GM18505 (cell line): ENCODE measurements around the gene IDH3B.
"Not testable (repeated sequence)": the region's sequence is repeated elsewhere in the genome, so short reads cannot be mapped to it uniquely, and the experiment has no call there.

ENCODE experiments used
- ATAC-seq: cut with Tn5 transposase; IDR thresholded peaks from one replicate; pipeline ENCODE4 v1.9.1; 2021; ENCODE audit not compliant: unreplicated experiment
- POLR2A ChIP-seq: IDR thresholded peaks from 4 replicates; pipeline ENCODE4 v1.6.1; 2011; ENCODE audit warnings: borderline replicate concordance; ENCODE audit not compliant: insufficient read depth, insufficient read length; ENCODE audit errors: extremely low read depth

IDH3B gene

DNA sequence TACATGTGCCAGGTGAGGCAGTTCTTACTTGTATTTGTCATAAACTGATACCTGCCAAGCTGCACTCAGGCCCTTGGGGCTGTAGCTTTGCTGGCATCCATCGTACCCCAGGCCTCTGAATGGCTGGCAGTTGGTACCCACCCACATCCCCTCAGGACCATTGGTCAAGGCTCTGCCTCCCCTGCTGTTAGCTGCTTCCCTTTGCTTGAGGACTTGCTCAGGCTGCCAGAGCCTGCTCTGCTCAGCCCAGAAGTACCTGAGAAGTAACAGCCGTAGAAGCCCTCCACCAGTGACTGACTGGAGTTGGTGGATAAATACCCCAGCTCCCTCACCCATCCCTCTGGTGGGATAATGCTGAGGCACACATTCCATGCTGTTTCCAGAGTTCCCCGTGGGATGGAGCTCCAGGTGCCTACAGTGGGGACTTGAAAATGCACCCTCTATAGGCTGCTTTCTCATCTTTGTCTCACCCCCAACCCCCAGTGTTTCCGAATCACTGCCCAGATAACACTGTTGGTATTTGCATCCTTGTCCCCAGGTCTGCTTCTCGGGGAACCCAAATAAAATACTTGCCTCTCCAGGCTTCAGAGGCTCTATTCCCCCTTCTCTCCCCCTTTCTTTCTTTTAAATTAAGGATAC lies 35.9 kb upstream of the IDH3B start:
- TF ChIP-seq POLR2A = no peak
- ATAC-seq = no peak

DNA sequence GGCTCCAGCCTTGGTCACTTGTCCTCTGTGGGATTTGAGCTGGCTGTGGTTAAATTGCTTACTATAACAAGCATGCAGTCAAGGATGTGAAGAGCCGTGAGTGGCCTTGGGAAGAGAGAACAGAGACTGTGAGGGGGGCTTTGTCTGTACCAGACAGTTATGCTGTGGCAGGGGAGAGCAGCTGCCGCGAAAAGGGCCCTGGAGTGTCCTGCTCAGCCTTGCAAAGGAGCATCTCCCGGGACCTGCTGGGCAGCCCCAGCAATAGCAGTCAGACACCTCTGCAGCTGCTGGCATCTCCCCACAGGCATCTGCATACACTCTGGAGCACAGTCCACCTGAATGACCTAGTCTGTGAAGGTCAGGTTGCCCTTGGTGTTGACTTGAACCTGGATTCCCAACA lies 34.9 kb upstream of the IDH3B start:
- no peak for ATAC-seq
- TF ChIP-seq POLR2A = no peak

DNA sequence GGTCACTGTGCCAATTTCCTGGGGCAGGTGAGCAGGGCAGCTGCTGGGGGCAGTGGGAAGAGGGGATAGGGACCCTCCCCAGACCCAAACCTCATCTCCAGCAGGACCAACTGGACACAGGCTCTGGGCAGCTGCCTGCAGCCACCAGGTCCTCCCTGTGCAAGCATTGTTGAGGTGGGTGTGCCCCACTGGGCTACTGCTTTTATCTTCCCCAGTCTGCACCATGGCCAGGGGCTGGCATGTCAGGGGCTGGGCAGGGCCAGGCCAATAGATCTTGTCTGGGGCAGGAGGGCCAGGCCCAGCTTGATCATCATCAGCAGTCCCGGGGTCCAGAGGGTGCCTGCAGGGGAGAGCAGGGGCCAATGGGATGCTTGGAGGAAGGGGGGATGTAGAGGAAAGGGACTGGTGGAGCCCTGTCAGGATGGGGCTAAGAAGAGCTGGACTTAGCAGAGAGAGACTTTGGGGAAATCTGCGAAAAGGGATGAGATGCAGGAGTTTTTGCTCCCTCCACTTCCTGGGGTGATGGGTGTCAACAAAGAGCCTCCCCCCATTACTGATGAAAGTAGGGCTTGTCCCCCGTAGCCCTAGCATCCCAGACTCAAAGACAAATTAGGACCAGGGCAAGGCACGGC lies 34.3 kb upstream of the IDH3B start:
- ATAC-seq = no peak
- no peak for TF ChIP-seq POLR2A

DNA sequence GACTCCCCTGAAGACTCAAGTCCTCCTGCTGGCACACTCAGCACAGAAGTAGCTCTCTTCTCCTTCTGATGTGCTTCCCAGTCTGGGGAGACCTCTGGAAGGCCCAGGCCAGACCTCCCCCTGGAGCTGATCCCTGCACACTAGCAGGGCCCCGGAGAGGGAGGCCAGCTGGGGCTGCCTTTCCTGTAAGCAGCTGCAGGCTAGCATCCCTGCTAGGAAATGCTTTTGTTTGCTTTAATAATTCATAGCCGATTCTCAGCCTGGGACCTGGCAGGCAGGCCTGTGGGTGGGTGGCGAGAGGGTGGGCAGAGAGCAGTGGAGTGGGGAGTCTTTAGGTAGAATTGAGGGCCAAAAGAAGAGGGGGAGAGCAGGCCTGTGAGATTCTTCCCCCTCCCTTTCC lies 33.8 kb upstream of the IDH3B start:
- no peak for ATAC-seq
- TF ChIP-seq POLR2A = no peak

GRCh38 chr20:2696646-2697045 lies 32.6 kb upstream of the IDH3B start:
- TF ChIP-seq POLR2A = no peak
- no peak for ATAC-seq

- not testable (repeated sequence) for ATAC-seq
Measured at GRCh38 chr20:2695984-2696525, 32.0 kb upstream of the IDH3B start.

- TF ChIP-seq POLR2A = no peak
- ATAC-seq = no peak
Measured at GRCh38 chr20:2695206-2695983, 31.4 kb upstream of the IDH3B start.

GRCh38 chr20:2694519-2694918 lies 30.5 kb upstream of the IDH3B start:
- TF ChIP-seq POLR2A = no peak

DNA sequence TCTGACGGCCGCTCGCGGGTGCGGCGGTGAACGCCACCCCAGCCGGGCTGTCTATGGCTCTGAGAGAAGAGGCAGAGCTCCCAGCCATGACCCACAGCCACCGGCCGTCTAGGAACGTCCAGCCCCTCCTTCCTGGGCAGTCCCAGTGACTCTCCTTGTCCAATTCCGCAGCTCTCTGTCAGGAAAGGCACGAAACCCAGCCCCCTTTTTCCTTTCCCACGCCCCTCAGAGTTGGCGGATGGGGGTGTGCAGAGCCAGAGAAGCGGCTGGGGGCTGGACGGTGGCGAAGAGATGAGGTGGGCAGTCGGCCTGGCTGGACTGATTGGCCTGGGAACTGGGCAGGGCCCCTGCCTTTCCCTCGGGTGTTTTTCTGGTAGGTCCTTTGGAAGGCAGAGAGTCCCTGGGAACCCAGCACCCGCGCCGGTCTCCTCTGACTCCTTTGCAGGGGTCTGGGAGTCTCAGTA lies 30.0 kb upstream of the IDH3B start:
- ATAC-seq = no peak

More at GRCh38 chr20:2694519-2694918, 30.5 kb upstream of the IDH3B start:
- no peak for ATAC-seq

DNA sequence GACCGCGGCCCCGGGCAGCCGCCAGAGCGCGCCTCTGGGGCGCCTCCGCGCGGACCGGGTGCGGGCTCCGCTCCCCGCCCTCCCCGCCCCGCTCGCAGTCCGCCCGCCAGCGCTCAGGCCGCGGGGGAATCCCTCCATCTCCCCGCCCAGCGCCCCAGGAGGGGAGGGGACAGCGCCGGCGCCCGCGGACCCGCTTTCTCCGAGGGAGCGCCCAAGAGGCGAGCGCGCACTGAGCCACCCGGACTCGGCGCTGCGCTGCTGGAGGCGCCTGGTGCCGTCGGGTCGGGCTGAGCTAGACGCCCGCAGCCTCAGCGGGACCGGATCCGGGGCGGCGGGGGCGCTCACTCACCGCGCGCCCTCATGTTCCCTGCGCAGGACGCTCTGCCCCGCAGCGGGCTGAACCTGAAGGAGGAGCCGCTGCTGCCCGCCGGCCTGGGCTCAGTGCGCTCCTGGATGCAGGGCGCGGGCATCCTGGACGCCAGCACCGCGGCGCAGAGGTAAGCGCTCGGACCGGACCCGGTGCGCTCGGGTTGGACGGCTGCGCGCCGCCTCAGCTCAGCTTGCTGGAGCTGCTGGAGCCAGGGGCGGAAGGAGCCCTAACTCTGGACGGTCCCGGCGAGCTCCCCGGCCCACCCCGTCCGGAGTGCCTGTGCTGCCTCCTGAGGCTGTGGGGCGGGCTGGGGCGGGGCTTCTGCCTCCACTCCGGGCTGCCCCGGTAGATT lies 29.4 kb upstream of the IDH3B start:
- TF ChIP-seq POLR2A = no peak
- no peak for ATAC-seq

More for the DNA sequence above, 30.0 kb upstream of the IDH3B start:
- TF ChIP-seq POLR2A = no peak

GRCh38 chr20:2692886-2693285 lies 28.9 kb upstream of the IDH3B start:
- ATAC-seq = no peak
- no peak for TF ChIP-seq POLR2A

DNA sequence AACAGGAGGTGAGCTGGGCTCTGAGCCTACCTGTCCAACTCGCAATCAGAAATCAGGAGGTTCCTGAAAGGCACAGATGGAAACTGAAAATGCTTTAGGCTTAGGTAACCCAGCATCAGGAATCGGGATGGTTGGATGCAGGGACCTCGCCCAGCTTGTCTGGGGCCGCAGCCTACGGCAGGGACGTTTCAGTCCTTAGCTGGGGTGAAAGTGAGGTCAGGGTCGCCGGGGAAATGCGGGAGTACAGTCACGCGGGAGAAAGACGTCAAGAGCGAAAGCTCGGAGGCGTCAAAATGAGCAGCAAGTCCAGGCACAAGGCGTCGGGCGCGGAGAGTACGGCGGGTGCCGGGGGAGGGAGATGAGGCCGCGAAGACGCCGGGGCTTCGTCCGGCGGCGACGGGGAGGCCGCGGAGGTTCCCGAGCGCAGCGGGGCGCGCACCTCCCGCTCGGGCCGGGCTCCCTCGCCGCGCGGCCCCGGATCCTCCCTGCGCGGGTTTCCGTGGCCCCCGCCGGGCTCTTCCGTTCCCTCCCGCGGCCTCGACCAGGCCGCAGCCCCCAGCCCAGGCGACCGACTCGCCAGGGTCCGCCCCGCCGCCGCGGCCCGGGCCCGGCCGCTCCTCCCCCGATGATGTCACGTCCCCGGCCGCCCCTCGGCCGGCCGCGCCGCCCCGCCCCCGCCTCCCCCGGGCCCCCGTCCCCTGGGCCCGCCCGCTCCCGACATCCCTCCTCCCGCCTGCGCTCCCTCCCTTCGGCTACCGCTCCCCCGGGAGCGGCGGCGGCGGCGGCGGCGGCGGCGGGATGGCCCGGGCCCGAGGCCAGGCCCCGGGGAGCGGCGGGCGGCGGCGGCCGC lies 28.2 kb upstream of the IDH3B start, which contains the start of gene EBF4:
TSS of gene EBF4 (plus strand) at position 745 of the 850 bp plus-strand sequence. CDS start 866 bp downstream, outside the sequence.
- TF ChIP-seq POLR2A = no peak
- ATAC-seq = no peak
